CD4-positive, alpha-beta memory T cell (primary cell): ENCODE measurements around the gene ZFHX3. TPM values are rescaled to one million over a fixed set of nuclear protein-coding genes. Genes with fewer than 3 reads are reported as not detected.

Experiments used
- CTCF ChIA-PET: fragments of 350-600 bp; sonication (Branson Sonifier 250); formaldehyde crosslinking; loops from one replicate; lab custom pipeline; 2021; ENCODE audit warnings: inconsistent platforms; ENCODE audit not compliant: partially characterized antibody; lab: Charles Lee
- POLR2A ChIA-PET: fragments of 350-600 bp; sonication (Branson Sonifier 250); formaldehyde crosslinking; loops from one replicate; lab custom pipeline; 2021; ENCODE audit not compliant: partially characterized antibody; lab: Charles Lee
- DNase-seq, 5 donors: peaks; one replicate each; pipeline versions ENCODE4 v3.0.0 to v3.0.0-alpha.2; 2020 to 2022; ENCODE audit warnings: mixed read lengths in 1 of 5
- H3K27ac ChIP-seq: one replicate; pipeline ENCODE4 v1.7.0; 2013; ENCODE audit warnings: low read depth, low read length
- H3K27me3 ChIP-seq: 2 replicates; pipeline ENCODE4 v1.7.0; 2013; ENCODE audit warnings: mild to moderate bottlenecking, low read length, moderate library complexity; ENCODE audit not compliant: insufficient read depth
- H3K36me3 ChIP-seq: 2 replicates; pipeline ENCODE4 v1.7.0; 2013; ENCODE audit warnings: mild to moderate bottlenecking, low read length, moderate library complexity; ENCODE audit not compliant: insufficient read depth
- H3K4me1 ChIP-seq: 2 replicates; pipeline ENCODE4 v1.7.0; 2013; ENCODE audit warnings: mild to moderate bottlenecking, low read length, moderate library complexity; ENCODE audit not compliant: insufficient read depth
- H3K4me3 ChIP-seq, 2 donors: one replicate each; pipeline ENCODE4 v1.7.0; 2013; ENCODE audit warnings: low read length in 2 of 2, mild to moderate bottlenecking in 1 of 2
- H3K9me3 ChIP-seq, 2 donors: one replicate each; pipeline ENCODE4 v1.7.0; 2013; ENCODE audit warnings: low read length in 2 of 2, control low read depth in 1 of 2; ENCODE audit not compliant: control insufficient read depth in 1 of 2
- H3K27ac Mint-ChIP-seq, 7 donors: one replicate each; pipeline ENCODE4 v1.8.0; 2020 to 2021; ENCODE audit warnings: mixed read lengths in 7 of 7, mild to moderate bottlenecking in 6 of 7, inconsistent platforms in 3 of 7, moderate library complexity in 3 of 7
- H3K27me3 Mint-ChIP-seq, 2 donors: one replicate each; pipeline ENCODE4 v1.8.0; 2020 to 2021; ENCODE audit warnings: mixed read lengths in 2 of 2
- H3K36me3 Mint-ChIP-seq, 2 donors: one replicate each; pipeline ENCODE4 v1.8.0; 2020 to 2021; ENCODE audit warnings: mixed read lengths in 2 of 2, inconsistent platforms in 1 of 2, mild to moderate bottlenecking in 1 of 2
- H3K4me1 Mint-ChIP-seq, 4 donors: one replicate each; pipeline ENCODE4 v1.8.0; 2020 to 2021; ENCODE audit warnings: mixed read lengths in 4 of 4, mild to moderate bottlenecking in 1 of 4
- H3K4me3 Mint-ChIP-seq, 8 donors: one replicate each; pipeline ENCODE4 v1.8.0; 2020 to 2021; ENCODE audit warnings: mixed read lengths in 8 of 8, mild to moderate bottlenecking in 7 of 8, moderate library complexity in 6 of 8, inconsistent platforms in 3 of 8
- H3K9me3 Mint-ChIP-seq, 8 donors: one replicate each; pipeline ENCODE4 v1.8.0; 2020 to 2021; ENCODE audit warnings: mixed read lengths in 8 of 8, mild to moderate bottlenecking in 5 of 8, inconsistent platforms in 3 of 8, moderate library complexity in 1 of 8
- intact Hi-C: fragments of 100-400 bp; cut with micrococcal nuclease; formaldehyde crosslinking; loops from one replicate; pipeline ENCODE4 v1.15.1; 2023
- polyA plus RNA-seq, 2 donors: library from polyadenylated mRNA; unstranded; fragments of 300-500 nt; fragmentation: Illumina TruSeq; gene quantifications; one replicate each; pipeline ENCODE4 v1.2.3, GENCODE V29; 2021
- total RNA-seq, 2 experiments: library from RNA; stranded (reverse); gene quantifications; one replicate each; pipeline ENCODE4 v1.2.3, GENCODE V29; 2021

Gene ZFHX3
- total and polyA plus RNA-seq, 4 experiments from 2014 or later: 0.01 to 0.99 (median 0.36) TPM

- Mint-ChIP-seq H3K27me3 (peaks cover 0 to 2% of the 10 kb centered on the region in 2 donors), H3K4me1 (no peaks in the 10 kb centered on the region), H3K9me3 (peaks cover 0 to 3% (median 0%) of the 10 kb centered on the region in 8 donors), H3K36me3 (peaks cover 0 to 6% of the 10 kb centered on the region in 2 donors), H3K4me3 (no peak overlapping the region), H3K27ac (no peak overlapping the region)
- H3K4me3 ChIP-seq: no peak overlapping the region
- no peaks in the 10 kb centered on the region for H3K9me3 ChIP-seq
- no peak overlapping the region for H3K27ac ChIP-seq
- POLR2A ChIA-PET: no interaction called here
- no peaks in the 10 kb centered on the region for H3K36me3 ChIP-seq
- CTCF ChIA-PET: no interaction called here
- DNase-seq: no peak
- no peaks in the 10 kb centered on the region for H3K27me3 ChIP-seq
- intact Hi-C loops: no loop called here
- no peaks in the 10 kb centered on the region for H3K4me1 ChIP-seq
Observed at GRCh38 chr16:72891291-72892227, 156.4 kb downstream of the ZFHX3 start.

DNA sequence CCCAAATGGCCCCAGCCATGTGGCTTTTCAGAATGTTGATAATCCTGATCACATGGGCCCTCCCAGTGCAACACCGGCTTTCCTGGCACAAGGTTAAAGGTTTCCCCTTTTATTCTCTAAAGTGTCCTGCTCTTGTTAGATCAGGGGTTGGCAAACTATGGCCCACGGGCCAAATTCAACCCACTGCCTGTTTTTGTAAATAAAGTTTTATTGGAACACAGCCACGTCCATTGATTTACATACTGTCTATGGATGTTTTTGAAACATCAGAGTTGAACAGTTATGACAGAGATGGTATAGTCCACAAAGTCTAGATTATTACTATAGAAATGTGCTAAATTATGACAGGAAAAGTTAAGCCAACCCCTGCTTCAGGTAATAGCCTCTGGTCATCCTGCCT lies 157.3 kb downstream of the ZFHX3 start:
- Histone ChIP-seq H3K27me3 (no peaks in the 10 kb centered on the region), H3K4me3 (no peak overlapping the region), H3K4me1 (no peaks in the 10 kb centered on the region), H3K27ac (no peak overlapping the region), H3K36me3 (no peaks in the 10 kb centered on the region), H3K9me3 (no peaks in the 10 kb centered on the region)
- intact Hi-C loops: no loop called here
- CTCF ChIA-PET: no interaction called here
- DNase-seq: no peak
- peaks cover 0 to 3% (median 0%) of the 10 kb centered on the region in 8 donors for H3K9me3 Mint-ChIP-seq
- no peaks in the 10 kb centered on the region for H3K4me1 Mint-ChIP-seq
- no peaks in the 10 kb centered on the region for H3K27me3 Mint-ChIP-seq
- POLR2A ChIA-PET: no interaction called here
- peaks cover 0 to 9% of the 10 kb centered on the region in 2 donors for H3K36me3 Mint-ChIP-seq
- H3K27ac Mint-ChIP-seq: no peak overlapping the region
- H3K4me3 Mint-ChIP-seq: no peak overlapping the region

DNA sequence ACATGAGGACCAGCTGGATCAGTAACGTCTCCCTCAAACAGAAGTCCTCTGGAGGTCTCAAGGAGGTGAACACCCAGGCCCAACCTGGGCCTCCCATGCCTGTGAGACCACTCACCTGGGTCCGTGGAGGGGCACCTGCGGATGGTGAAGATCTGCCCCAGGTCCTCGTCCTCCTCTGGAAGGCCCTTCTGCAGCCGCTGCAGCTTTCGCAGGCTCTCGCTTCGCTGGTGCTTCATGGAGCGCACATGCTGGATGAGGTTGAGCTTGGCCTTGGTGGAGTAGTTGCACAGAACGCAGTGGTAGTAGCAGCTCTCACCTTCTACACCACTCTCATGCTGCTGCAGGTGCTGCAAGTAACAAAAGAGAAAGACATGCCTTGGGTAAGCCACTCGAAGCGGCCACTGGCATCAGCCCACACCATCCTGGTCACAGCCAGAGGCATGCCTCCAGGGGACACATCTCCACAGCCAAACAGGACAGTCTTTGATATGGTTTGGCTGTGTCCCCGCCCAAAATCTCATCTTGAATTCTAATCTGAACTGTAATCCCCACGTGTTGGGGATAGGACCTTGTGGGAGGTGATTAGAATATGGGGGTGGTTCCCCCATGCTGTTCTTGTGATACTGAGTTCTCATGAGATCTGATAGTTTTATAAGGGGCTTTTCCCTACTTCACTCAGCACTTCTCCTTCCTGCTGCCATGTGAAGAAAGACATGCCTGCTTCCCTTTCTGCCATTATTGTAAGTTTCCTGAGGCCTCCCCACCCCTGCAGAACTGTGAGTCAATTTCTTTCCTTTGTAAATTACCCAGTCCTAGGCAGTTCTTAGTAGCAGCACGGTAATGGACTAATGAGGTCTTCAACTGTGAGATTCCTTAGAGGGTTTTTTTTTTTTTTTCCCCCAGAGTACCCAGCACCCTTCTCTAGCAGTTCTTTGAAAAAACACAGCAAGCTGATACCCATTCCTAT lies 158.0 kb downstream of the ZFHX3 start:
- H3K4me3 Mint-ChIP-seq: no peak overlapping the region
- no peak for DNase-seq
- no peak overlapping the region for H3K27ac Mint-ChIP-seq
- intact Hi-C loops: no loop called here
- peaks cover 0 to 9% of the 10 kb centered on the region in 2 donors for H3K36me3 Mint-ChIP-seq
- no peaks in the 10 kb centered on the region for H3K4me1 Mint-ChIP-seq
- CTCF ChIA-PET: no interaction called here
- no peak overlapping the region for H3K27ac ChIP-seq
- H3K27me3 Mint-ChIP-seq: no peaks in the 10 kb centered on the region
- H3K4me1 ChIP-seq: no peaks in the 10 kb centered on the region
- no peaks in the 10 kb centered on the region for H3K27me3 ChIP-seq
- H3K36me3 ChIP-seq: no peaks in the 10 kb centered on the region
- POLR2A ChIA-PET: no interaction called here
- no peak overlapping the region for H3K4me3 ChIP-seq
- H3K9me3 Mint-ChIP-seq: peaks cover 0 to 3% (median 0%) of the 10 kb centered on the region in 8 donors
- H3K9me3 ChIP-seq: no peaks in the 10 kb centered on the region

DNA sequence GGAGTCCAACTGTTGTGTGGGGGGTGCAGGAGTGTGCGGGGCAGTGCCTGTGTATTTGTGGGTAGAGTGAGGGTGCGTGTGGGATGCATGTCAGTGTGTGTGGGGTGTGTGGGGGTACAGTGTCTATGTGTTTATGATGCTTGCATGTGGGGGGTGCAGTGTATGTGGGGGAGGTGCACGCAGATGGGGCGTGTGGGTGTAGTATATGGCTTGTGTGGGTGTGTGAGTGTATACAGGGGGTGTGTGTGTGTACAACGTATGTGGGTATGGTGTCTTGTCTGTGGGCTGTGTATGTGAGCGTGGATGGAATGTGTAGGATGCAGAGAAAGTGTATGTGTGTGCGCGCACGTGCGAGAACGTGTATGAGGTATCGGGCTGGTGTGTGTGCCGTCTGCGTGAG lies 160.4 kb downstream of the ZFHX3 start:
- ChIA-PET POLR2A (no interaction called here), CTCF (no interaction called here)
- DNase-seq: no peak
- Mint-ChIP-seq H3K27me3 (no peaks in the 10 kb centered on the region), H3K4me3 (no peak overlapping the region), H3K4me1 (no peaks in the 10 kb centered on the region), H3K27ac (no peak overlapping the region), H3K9me3 (peaks cover 0 to 3% (median 0%) of the 10 kb centered on the region in 8 donors), H3K36me3 (peaks cover 0 to 9% of the 10 kb centered on the region in 2 donors)
- intact Hi-C loops: no loop called here
- no peaks in the 10 kb centered on the region for H3K36me3 ChIP-seq
- no peaks in the 10 kb centered on the region for H3K27me3 ChIP-seq
- H3K4me3 ChIP-seq: no peak overlapping the region
- H3K27ac ChIP-seq: no peak overlapping the region
- no peaks in the 10 kb centered on the region for H3K4me1 ChIP-seq
- no peaks in the 10 kb centered on the region for H3K9me3 ChIP-seq

DNA sequence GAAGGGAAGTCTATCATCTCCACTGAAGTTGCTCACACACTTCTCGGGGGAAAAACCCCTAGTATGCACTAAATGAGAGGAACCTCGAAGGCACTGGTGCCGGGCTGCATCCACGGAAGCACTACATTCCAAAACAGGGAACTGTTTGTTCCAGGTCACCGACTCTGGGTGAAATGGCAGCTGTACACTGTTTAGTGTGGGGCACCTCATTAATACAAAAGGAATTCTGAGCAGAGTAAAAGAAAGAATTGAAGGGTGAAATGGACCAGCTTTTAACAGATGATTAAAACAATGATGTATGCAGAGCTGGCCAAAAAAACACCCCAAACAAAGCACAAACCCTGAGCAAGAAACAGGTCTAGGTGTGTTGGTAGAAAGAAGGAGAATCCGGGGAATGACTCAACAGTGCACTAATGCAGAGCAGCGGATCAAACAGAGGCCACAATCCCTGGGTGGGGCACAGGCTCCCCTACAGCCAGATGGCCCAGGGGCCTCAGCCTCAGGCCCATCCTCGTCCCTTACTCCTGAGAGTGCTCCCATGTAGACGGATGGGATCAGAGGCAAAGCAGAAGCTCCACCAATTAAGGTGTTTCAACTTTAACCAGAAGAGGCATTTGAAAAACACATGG lies 161.5 kb downstream of the ZFHX3 start:
- ChIA-PET POLR2A (no interaction called here), CTCF (no interaction called here)

DNA sequence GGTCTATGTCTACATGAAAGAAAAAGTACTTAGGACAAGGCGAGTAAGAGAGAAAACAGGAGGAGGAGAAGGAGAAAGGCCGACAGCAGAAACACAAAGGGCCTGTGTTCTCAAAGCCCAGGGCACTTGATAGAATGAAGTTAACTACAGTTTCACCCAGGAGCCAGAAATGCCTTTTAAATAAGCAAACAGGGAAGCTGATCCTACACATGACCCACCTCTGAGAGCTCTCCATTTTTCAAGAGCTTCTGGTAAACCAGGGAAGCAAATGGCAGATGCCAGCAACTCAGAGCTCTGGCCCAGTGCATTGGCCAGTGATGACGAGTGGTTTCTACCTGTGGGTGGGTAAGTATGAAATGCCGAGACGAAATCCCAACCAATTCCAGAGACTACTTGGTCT lies 163.4 kb downstream of the ZFHX3 start:
- Mint-ChIP-seq H3K27ac (peak overlapping the region in 2 of 7 donors; percentile 11 to 15), H3K36me3 (peaks cover 0 to 9% of the 10 kb centered on the region in 2 donors), H3K9me3 (peaks cover 0 to 3% (median 0%) of the 10 kb centered on the region in 8 donors), H3K4me3 (no peak overlapping the region), H3K27me3 (no peaks in the 10 kb centered on the region), H3K4me1 (no peaks in the 10 kb centered on the region)
- intact Hi-C loops: no loop called here
- ChIA-PET CTCF (interaction anchor here (2.1 kb wide), 1 partner anchor 10 kb away, joined by 4 read pairs; no protein-coding TSS in a partner anchor), POLR2A (no interaction called here)
- no peak for DNase-seq
- no peaks in the 10 kb centered on the region for H3K27me3 ChIP-seq
- no peak overlapping the region for H3K4me3 ChIP-seq
- H3K27ac ChIP-seq: no peak overlapping the region
- no peaks in the 10 kb centered on the region for H3K36me3 ChIP-seq
- no peaks in the 10 kb centered on the region for H3K9me3 ChIP-seq
- no peaks in the 10 kb centered on the region for H3K4me1 ChIP-seq

More for the DNA sequence above, 161.5 kb downstream of the ZFHX3 start:
- Mint-ChIP-seq H3K9me3 (peaks cover 0 to 3% (median 0%) of the 10 kb centered on the region in 8 donors), H3K36me3 (peaks cover 0 to 9% of the 10 kb centered on the region in 2 donors), H3K4me3 (no peak overlapping the region), H3K27ac (no peak overlapping the region), H3K4me1 (no peaks in the 10 kb centered on the region), H3K27me3 (no peaks in the 10 kb centered on the region)
- H3K4me3 ChIP-seq: no peak overlapping the region
- no peaks in the 10 kb centered on the region for H3K4me1 ChIP-seq
- no peaks in the 10 kb centered on the region for H3K36me3 ChIP-seq
- no peaks in the 10 kb centered on the region for H3K27me3 ChIP-seq
- intact Hi-C loops: no loop called here
- H3K27ac ChIP-seq: no peak overlapping the region
- no peak for DNase-seq
- H3K9me3 ChIP-seq: no peaks in the 10 kb centered on the region
